Measurements from ENCODE around the gene EEIG2.

DNA sequence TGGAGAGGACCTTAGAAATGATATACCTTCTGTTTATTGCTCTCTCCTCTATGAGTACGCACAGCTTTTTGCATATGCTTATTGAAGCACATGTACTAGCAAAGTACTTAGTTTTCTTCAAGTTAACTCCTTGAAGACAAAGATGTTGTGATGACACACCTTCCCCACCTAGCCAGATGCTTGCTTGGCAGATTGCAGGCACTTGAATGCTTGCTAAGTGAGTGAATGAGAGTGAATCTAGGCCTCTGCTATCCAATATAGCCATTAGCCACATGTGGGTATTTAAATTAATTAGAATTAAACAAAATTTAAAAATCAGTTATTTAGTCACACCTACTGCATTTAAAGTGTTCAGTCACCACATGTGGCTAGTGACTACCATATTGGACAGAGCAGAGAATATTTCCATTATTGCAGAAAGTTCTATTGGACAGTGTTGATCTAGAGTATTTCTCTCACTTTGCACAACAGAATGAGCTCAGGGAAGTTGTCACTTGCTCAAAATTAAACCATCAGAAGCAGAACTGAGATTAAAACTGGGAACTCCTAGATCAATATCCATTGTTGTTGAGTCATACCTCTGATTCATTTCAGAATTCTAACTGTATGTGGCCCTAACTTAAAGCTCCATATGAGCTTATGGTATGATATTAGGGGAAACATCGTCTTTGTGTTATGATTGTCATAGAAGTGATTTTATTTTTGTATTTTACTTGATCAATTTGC lies 8.6 kb upstream of the EEIG2 start:
- no peak for TF ChIP-seq EZH2 (optimal IDR thresholded peaks at IDR 0.05; ENCODE audit: low read depth, low read length)
- TF ChIP-seq, protein P1, sequence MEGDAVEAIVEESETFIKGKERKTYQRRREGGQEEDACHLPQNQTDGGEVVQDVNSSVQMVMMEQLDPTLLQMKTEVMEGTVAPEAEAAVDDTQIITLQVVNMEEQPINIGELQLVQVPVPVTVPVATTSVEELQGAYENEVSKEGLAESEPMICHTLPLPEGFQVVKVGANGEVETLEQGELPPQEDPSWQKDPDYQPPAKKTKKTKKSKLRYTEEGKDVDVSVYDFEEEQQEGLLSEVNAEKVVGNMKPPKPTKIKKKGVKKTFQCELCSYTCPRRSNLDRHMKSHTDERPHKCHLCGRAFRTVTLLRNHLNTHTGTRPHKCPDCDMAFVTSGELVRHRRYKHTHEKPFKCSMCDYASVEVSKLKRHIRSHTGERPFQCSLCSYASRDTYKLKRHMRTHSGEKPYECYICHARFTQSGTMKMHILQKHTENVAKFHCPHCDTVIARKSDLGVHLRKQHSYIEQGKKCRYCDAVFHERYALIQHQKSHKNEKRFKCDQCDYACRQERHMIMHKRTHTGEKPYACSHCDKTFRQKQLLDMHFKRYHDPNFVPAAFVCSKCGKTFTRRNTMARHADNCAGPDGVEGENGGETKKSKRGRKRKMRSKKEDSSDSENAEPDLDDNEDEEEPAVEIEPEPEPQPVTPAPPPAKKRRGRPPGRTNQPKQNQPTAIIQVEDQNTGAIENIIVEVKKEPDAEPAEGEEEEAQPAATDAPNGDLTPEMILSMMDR (IDR thresholded peaks at IDR 0.05; ENCODE audit: low read length): no peak

All from MM.1S (cell line).